HG02588 (cell line): ENCODE results near the gene XPO1.
"Not testable (repeated sequence)": the region's sequence is repeated elsewhere in the genome, so short reads cannot be mapped to it uniquely, and the experiment has no call there.

Experiments used
- ATAC-seq: cut with Tn5 transposase; IDR thresholded peaks from one replicate; pipeline ENCODE4 v1.9.1; 2021; ENCODE audit warnings: mild to moderate bottlenecking, moderate library complexity; ENCODE audit not compliant: unreplicated experiment

XPO1 gene, protein sequence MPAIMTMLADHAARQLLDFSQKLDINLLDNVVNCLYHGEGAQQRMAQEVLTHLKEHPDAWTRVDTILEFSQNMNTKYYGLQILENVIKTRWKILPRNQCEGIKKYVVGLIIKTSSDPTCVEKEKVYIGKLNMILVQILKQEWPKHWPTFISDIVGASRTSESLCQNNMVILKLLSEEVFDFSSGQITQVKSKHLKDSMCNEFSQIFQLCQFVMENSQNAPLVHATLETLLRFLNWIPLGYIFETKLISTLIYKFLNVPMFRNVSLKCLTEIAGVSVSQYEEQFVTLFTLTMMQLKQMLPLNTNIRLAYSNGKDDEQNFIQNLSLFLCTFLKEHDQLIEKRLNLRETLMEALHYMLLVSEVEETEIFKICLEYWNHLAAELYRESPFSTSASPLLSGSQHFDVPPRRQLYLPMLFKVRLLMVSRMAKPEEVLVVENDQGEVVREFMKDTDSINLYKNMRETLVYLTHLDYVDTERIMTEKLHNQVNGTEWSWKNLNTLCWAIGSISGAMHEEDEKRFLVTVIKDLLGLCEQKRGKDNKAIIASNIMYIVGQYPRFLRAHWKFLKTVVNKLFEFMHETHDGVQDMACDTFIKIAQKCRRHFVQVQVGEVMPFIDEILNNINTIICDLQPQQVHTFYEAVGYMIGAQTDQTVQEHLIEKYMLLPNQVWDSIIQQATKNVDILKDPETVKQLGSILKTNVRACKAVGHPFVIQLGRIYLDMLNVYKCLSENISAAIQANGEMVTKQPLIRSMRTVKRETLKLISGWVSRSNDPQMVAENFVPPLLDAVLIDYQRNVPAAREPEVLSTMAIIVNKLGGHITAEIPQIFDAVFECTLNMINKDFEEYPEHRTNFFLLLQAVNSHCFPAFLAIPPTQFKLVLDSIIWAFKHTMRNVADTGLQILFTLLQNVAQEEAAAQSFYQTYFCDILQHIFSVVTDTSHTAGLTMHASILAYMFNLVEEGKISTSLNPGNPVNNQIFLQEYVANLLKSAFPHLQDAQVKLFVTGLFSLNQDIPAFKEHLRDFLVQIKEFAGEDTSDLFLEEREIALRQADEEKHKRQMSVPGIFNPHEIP (N-terminal part only)

DNA sequence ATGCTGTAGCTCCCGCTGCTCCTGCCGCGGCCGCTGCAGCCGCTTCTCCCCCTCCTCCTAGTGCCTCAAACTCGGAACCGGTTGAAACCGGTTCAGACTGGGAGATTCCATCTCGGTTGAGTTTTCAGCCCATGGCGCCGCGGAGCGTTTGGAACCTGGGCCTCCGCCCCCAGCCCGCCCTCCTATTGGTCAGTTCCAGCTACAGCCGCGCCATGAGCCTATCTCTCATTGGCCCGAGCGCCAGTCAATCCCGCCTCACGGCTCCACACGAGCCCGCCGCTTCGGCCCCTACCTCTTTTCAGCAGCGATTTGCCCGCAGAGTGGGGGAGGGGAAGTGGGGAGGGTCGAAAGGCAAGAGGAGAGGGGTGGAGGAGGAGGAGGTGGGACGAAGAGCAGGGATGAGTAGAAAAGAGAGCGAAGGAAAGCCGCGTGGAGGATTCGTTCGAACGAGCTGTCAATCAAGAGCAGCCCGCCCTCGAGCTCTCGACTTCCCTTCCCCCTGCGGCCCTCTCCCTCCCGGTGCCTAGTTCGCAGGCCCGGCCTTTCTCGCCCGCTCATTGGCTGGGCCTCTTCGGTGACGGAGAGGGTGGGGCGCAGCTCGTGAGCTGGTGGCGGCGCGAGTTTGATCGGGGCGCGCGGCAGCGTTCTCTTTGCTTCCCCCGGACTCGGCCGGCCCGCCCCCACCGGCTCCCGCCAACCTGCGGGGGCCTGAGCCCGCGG lies at the start of gene XPO1:
Gene XPO1 (minus strand): TSS at position 157 of the 720 bp plus-strand sequence. CDS start 4,459 bp downstream, outside the sequence.
- ATAC-seq: peak; percentile 81

DNA sequence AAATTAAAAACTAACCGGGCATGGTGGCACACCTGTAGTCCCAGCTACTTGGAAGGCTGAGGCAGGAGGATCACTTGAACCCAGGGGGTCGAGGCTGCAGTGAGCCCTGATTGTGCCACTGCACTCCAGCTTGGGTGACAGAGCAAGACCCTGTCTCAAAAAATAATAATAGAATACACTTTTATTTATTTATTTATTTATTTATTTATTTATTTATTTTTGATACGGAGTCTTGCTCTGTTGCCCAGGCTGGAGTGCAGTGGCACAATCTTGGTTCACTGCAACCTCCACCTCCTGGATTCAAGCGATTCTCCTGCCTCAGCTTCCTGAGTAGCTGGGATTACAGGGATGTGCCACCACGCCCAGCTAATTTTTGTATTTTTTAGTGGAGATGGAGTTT lies 48.8 kb upstream of the XPO1 start:
- not testable (repeated sequence) for ATAC-seq

DNA sequence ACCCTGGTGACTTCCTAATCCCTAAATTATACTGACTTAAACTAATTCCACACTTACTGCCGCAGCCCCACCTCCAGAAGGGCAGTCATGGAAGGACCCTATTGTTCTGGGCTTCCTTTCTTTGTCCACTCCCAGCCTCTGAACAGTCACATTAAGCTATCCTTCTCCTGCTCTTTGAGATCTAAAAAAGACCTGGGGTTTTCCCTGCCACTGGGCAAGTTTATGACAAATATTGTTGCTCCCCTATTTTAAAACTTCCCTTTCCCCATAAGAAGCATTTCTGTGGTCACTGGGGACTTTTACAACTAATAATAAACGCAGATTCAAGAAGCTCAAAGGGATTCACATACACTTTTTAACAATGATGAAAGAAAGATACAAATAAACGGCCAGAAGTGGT lies 47.2 kb upstream of the XPO1 start:
- no peak for ATAC-seq

DNA sequence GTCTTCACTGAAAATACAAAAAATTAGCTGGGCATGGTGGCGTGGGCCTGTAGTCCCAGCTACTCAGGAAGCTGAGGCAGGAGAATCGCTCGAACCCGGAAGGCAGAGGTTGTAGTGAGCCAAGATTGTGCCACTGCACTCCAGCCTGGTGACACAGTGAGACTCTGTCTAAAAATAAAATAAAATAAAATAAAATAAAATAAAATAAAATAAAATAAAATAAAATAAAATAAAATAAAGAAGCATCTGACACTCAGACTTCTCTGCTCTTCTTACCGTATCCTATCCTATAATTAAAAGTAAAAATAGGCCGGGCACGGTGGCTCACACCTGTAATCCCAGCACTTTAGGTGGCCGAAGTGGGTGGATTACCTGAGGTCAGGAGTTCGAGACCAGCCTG lies 46.2 kb upstream of the XPO1 start:
- not testable (repeated sequence) for ATAC-seq

DNA sequence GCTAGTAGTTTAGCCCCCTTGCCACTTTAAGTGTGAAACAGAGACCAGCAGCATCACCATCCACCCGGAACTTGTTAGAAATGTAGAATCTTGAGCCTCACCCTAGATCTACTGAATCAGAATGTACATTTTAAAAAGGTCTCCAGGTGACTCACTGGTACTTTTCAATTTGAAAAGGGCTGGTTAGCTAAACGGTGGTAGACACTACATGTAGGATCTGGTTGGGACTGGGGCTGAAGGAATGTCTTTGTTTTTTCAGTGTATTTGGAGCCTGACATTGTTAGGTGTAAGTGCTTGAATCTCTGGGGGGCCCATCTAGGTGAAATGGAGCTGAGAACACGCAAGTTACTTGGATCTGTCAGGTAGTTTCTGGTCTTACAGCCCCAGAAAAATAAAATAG lies 44.0 kb upstream of the XPO1 start:
- no peak for ATAC-seq

DNA sequence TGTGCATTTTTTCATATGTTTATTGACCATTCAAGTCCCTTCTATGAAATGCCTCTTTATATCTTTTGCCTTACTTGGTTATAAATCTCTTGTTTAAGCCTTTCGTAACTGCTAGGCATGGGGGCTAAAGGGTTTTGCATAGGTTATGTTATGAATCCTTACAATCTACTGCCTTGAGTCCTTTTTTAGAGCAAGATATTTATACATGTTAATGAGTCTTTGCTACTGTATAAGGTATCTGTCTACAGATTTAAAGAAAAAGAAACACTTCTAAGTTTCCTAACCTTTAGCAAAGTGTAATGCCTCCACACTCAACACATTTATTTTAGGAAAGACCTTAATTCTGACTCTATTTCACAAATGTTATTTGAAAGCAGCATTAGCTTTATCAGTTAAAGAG lies 43.6 kb upstream of the XPO1 start:
- ATAC-seq: no peak

DNA sequence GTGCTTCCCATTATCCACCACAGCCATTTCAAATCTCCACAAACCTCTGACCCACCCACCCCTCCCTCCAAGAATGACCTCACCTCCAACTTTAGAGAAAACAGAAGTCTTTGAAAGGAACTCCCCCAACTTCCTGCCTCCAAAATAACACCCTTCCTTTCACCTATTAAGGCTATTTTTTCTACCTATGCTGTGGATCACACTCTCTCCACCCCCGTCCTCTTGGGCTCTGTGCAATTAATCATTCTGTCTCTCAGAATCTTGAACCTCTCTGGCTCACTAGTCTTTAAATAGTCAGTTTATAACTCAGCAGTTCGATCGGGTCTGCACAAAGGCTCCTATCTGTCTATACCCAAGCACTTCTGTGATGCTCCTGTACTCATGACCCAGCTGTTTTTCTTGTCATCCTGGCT lies 37.3 kb upstream of the XPO1 start:
- no peak for ATAC-seq

DNA sequence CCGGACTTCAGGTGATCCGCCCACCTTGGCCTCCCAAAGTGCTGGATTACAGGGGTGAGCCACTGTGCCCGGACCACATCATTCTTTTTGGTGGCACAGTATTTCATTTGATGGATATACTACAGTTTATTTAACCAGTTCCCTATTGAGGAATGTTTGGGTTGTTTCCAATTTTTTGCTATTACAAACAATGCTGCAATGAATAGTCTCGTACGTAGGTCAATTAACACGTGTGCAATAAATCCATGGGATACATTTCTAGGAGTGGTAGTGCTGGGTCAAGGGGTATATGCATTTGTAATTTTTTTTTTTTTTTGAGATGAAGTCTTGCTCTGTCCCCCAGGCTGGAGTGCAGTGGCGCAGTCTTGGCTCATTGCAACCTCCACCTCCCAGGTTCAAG lies 28.4 kb upstream of the XPO1 start:
- ATAC-seq: no peak

DNA sequence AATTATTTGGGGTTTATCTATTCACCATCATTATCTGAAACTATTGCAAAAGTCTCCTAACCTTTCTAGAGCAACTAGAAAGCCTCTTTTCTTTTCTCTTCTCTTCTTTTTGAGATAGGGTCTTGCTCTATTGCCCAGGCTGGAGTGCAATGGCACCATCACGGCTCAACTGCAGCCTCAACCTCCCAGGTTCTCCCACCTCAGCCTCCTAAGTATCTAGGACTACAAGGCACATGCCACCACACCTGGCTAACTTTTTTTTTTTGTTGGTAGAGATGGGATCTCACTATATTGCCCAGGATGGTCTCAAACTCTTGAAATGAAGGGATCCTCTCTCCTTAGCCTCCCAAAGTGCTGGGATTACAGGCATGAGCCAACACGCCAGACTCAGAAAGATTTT lies 24.5 kb upstream of the XPO1 start:
- ATAC-seq: no peak

DNA sequence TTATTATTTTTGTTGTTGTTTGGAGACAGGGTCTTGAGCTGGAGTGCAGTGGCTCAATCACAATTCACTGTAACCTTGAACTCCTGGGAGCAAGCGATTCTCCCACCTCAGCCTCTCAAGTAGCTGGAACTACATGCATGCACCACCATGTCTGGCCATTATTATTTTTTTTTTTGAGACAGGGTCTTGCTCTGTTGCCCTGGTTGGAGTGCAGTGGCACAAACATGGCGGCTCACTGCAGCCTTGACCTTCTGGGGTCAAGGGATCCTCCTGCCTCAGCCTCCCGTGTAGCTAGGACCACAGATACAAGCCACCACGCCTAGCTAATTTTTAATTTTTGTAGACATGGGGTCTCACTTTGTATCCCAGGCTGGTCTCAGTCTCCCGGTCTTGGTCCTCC lies 20.0 kb upstream of the XPO1 start:
- ATAC-seq: no peak

DNA sequence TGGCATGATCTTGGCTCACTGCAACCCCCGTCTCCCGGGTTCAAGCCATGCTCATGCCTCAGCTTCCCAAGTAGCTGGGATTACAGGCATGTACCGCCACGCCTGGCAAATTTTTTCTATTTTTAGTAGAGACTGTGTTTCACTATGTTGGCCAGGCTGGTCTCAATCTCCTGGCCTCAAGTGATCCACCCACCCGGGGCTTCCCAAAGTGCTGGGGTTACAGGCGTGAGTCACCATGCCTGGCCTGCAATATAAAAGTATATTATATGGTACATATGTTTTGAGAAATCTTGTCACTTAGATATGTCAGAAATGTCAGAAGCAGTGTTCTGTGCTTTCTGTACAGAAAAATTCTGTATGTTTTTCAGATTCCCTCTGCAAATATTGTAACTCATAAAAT lies 19.2 kb upstream of the XPO1 start:
- ATAC-seq: no peak

DNA sequence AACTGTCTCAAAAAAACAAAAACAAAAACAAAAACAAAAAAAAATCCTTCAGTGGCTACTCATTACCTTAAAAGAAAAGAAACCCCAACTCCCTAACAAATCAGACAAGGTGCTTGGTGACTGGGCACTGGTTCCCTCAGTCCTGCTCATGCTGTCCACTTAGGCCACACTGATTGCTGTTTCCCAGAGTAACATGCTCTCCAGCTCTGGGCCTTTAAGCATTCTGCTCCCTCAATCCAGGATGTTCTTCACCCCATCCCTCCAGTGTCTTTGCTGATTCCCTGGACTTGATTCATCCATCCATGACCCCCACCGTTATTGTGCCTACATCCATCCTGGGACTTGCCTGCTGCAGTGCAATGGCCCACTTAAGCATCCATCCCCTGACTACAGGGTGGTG lies 16.4 kb upstream of the XPO1 start:
- no peak for ATAC-seq

DNA sequence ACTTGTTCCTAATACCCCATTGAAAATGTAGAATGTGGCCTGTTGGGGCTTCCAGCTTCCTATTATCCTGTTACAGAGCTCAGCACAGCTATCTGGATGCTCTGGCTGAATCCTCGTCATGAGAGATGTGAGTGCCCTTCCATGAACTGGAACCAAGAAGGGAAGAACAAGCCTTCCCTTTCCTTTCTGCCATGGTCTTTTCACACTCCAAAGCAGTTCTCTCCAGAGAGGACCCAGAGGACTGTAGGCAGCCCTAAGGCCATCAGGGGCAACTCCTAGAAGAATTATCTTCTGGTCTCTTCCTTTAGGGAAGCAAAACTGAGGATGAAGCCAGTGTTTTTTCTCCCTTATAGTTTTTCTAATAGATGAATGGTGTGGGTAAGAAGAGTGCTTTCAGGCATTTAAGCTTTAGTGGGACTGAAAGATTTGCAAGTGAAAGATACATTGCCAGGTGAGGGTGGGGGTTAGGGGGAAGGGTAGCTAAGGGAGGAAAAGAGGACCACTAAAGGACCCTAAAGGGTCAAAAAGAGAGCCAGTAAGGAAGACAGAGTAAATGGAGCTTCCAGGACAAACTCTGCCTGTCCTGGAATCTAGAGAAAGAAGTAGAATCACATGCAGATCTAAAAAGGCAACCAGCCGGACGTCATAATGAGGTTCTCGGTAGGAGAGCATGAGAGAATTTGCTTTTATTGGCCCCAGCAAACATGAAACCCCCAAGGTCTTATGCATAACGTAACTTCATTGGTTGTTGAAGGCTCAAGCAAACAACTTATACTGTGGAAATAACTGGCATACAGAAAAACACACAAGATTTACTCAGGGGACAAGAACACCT lies 12.4 kb upstream of the XPO1 start:
- no peak for ATAC-seq

DNA sequence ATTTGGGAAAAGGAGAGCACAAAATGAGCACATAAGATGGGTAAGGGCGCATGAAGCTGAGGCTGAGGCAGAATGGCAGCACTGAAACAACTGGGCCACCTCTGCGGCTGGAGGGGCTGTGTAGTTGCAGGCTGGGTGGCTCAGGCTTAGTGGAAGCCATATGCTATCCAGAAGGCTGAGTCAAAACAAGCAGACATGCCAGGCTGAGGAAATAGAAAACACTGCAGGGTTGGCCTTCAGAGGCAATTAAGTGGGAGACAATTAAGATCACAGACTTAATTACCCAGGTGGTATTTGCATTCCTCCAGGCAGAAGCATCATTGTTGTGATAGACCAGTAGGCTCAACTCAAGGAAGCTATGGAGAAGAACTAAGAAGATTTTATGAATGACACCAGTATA lies 11.4 kb upstream of the XPO1 start:
- no peak for ATAC-seq

DNA sequence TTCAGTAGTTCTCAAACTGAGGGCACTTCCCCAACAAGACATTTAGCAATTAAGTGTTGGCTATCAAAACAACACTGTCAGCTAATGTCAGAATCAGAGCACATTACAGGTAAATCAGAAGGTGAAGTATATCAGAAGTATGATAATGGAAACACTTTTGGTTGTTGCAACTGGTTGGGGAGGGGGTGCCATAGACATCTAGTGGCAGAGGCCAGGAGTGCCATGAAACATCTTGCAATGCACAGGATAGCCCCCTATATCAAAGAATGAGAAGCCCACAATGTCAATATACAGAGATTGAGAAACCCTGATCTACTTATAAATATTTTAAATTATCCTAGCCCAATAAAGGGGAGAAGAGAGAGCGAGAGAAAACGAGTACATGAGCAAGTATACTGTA lies 4.9 kb upstream of the XPO1 start:
- ATAC-seq: no peak

DNA sequence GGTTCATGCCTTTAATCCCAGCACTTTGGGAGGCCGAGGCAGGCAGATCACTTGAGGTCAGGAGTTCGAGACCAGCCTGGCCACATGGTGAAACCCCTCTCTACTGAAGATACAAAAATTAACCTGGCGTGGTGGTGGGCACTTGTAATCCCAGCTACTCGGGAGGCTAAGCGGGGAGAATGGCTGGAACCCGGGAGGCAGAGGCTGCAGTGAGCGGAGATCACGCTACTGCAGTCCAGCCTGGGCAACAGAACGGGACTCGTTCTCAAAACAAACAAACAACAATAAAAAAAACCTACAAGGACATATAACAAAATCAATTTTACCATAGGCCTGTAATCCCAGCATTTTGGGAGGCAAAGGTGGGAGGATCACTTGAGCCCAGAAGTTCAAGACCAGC lies 2.0 kb upstream of the XPO1 start:
- ATAC-seq: not testable (repeated sequence)

DNA sequence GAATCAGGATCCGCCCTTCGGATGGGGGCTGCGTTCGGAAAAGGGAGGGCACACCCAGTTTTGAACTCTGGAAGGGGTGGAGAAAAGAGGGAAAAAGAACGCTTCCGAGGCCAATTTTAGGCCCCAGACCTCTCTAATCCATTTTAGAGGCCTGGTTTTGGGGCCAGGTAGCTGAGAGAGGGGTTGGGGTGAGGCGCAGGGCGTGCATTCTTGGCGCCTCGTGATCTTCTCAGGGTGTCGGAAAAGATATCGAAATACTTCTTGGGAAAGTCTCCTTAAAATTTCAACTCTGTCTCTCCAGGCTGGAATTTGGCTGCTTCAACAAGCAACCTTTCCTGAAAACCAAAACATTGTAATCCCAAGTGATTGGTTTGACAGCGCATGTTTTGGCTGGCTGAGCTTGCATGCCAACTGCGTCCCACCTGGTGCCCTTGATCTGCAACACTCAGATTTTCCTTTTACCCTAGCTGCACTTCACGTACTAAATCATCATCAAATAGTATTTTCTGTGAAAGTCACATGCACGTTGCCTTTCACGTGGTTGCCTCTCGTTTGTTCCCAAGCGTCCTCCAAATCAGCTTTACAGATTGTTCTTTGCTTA lies 864 bp upstream of the XPO1 start:
- ATAC-seq: peak; percentile 1

DNA sequence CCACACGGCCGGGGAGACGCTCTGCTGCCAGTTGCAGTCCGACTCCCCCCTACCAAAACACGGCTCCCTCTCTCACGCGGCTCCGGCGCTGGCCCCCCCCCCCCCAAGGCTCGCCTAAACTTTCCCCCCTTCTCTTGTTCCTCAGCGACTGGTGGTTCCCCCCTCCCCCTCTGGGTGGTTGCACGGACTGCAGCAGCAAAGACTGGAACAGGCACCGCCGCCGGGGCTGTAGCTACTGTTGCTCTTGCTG lies 281 bp downstream of the XPO1 start:
- ATAC-seq: no peak

DNA sequence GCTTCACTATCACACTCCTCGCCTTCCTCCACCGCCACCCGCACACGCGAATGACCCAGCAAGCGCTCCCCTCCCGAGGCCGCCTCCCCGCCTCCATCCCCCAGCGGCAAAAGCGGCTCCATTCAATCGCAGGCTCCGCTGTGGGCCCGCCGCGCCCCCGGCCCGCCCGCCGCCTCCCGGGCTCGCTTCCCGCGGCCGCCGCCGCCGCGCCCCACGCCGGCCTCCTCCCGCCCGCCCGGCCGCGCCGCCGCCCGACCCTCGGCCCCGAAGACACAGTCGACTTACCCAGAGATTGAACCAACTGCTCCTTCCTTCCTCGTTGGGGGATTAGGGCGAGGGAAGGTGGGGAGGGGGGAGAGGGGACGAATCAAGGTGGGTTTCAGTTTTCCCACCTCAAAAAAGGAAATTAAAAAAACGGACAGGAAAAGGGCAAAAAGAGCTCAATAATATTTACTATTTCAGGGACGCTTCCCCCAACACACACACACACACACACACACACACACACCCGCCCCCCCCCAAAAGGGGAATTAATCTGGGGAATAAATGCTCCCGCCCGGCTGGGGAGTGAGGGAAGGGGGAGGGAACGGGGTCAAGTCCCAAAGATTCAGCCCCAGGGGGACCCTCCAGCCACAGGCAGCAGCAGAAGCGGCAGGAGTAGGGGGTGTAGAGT lies 743 bp downstream of the XPO1 start:
- ATAC-seq: no peak
